Right atrium auricular region (tissue), 2 donors: Measurements from ENCODE around the gene WDR47. TPM values are rescaled to one million over a fixed set of nuclear protein-coding genes. Genes with fewer than 3 reads are reported as not detected.
"Not testable (repeated sequence)": the region's sequence is repeated elsewhere in the genome, so short reads cannot be mapped to it uniquely, and the experiment has no call there.

Experiments
- DNase-seq: peaks from one replicate; pipeline ENCODE4 v3.0.0-alpha.2; 2019; ENCODE audit warnings: low spot score
- H3K27ac ChIP-seq, 2 donors: fragments of 200-600 bp; sonication (generic); 1 replicate in 1 of 2; 2 replicates in 1 of 2; pipeline ENCODE4 v1.5.1; 2016 to 2019
- H3K27me3 ChIP-seq, 2 donors: fragments of 200-600 bp; sonication (generic); one replicate each; pipeline versions ENCODE4 v1.5.1 to v1.6.0; 2017 to 2019
- H3K36me3 ChIP-seq: fragments of 200-600 bp; sonication (generic); one replicate; pipeline ENCODE4 v1.5.1; 2016
- H3K4me1 ChIP-seq, 2 donors: fragments of 200-600 bp; sonication (generic); one replicate each; pipeline versions ENCODE4 v1.5.1 to v1.6.0; 2017 to 2019
- H3K4me3 ChIP-seq, 2 donors: fragments of 200-600 bp; sonication (generic); 1 replicate in 1 of 2; 2 replicates in 1 of 2; pipeline ENCODE4 v1.5.1; 2017 to 2019; ENCODE audit warnings: mild to moderate bottlenecking in 1 of 2, moderate library complexity in 1 of 2
- H3K9me3 ChIP-seq, 2 donors: fragments of 200-600 bp; sonication (generic); one replicate each; pipeline ENCODE4 v1.5.1; 2019
- CTCF ChIP-seq, 2 donors: fragments of 200-600 bp; sonication (generic); IDR thresholded peaks; one replicate each; pipeline ENCODE4 v1.5.1; 2019; ENCODE audit warnings: antibody characterized with exemption in 2 of 2
- total RNA-seq, 2 donors: library from RNA; depleted of rRNA; stranded (reverse); fragments of >200 nt; gene quantifications; one replicate each; pipeline ENCODE4 v1.1.0, GENCODE V29; 2016

Gene WDR47
- total RNA-seq, 2 donors from 2014 or later, result 14.0 to 22.4 TPM

- no peak for TF ChIP-seq CTCF (IDR thresholded peaks at IDR 0.05)
- peak overlapping the region in 1 of 2 donors; percentile 1 for H3K27ac ChIP-seq
- no peak overlapping the region for H3K4me3 ChIP-seq
- peaks cover 30% of the 10 kb centered on the region for H3K36me3 ChIP-seq
- no peaks in the 10 kb centered on the region for H3K9me3 ChIP-seq
- DNase-seq, result no peak
- H3K4me1 ChIP-seq, result peaks cover 0 to 6% of the 10 kb centered on the region in 2 donors
- no peaks in the 10 kb centered on the region for H3K27me3 ChIP-seq
Measured at GRCh38 chr1:109061183-109061582, 19.3 kb upstream of the WDR47 start.

GRCh38 chr1:109060707-109061106 lies 18.8 kb upstream of the WDR47 start:
- Histone ChIP-seq H3K4me3 (no peak overlapping the region), H3K27ac (peak overlapping the region in 1 of 2 donors; percentile 1), H3K36me3 (peaks cover 28% of the 10 kb centered on the region), H3K27me3 (no peaks in the 10 kb centered on the region), H3K9me3 (no peaks in the 10 kb centered on the region), H3K4me1 (peaks cover 0 to 6% of the 10 kb centered on the region in 2 donors)
- TF ChIP-seq CTCF (IDR thresholded peaks at IDR 0.05), result no peak
- DNase-seq, result no peak

- H3K9me3 ChIP-seq, result no peaks in the 10 kb centered on the region
- peaks cover 0 to 6% of the 10 kb centered on the region in 2 donors for H3K4me1 ChIP-seq
- no peak for TF ChIP-seq CTCF (IDR thresholded peaks at IDR 0.05)
- DNase-seq, result no peak
- H3K27ac ChIP-seq, result no peak overlapping the region
- no peak overlapping the region for H3K4me3 ChIP-seq
- peaks cover 16% of the 10 kb centered on the region for H3K36me3 ChIP-seq
- no peaks in the 10 kb centered on the region for H3K27me3 ChIP-seq
Measured at GRCh38 chr1:109059026-109059425, 17.1 kb upstream of the WDR47 start.

GRCh38 chr1:109056064-109056463 lies 14.2 kb upstream of the WDR47 start:
- peaks cover 0 to 2% of the 10 kb centered on the region in 2 donors for H3K4me1 ChIP-seq
- H3K4me3 ChIP-seq, result no peak overlapping the region
- no peaks in the 10 kb centered on the region for H3K36me3 ChIP-seq

GRCh38 chr1:109052145-109052544 lies 10.2 kb upstream of the WDR47 start:
- DNase-seq, result peak; percentile 43
- not testable (repeated sequence) for H3K4me3 ChIP-seq, H3K4me1 ChIP-seq, H3K36me3 ChIP-seq, H3K27ac ChIP-seq, H3K27me3 ChIP-seq, H3K9me3 ChIP-seq

More at GRCh38 chr1:109056064-109056463, 14.2 kb upstream of the WDR47 start:
- no peak for TF ChIP-seq CTCF (IDR thresholded peaks at IDR 0.05)
- DNase-seq, result no peak
- Histone ChIP-seq H3K9me3 (no peaks in the 10 kb centered on the region), H3K27me3 (no peaks in the 10 kb centered on the region), H3K27ac (no peak overlapping the region)

- DNase-seq, result peak; percentile 38
- H3K36me3 ChIP-seq, result no peaks in the 10 kb centered on the region
- no peaks in the 10 kb centered on the region for H3K4me1 ChIP-seq
- no peak overlapping the region for H3K27ac ChIP-seq
- no peaks in the 10 kb centered on the region for H3K27me3 ChIP-seq
- H3K4me3 ChIP-seq, result no peak overlapping the region
- H3K9me3 ChIP-seq, result no peaks in the 10 kb centered on the region
- no peak for TF ChIP-seq CTCF (IDR thresholded peaks at IDR 0.05)
Measured at GRCh38 chr1:109050228-109050995, 8.5 kb upstream of the WDR47 start.
